Metanephros (tissue), 1 donor: Measurements from ENCODE around the gene KRTAP19-8. TPM values are rescaled to one million over a fixed set of nuclear protein-coding genes. Genes with fewer than 3 reads are reported as not detected.

Experiments used
- total RNA-seq: library from RNA; depleted of rRNA; stranded (reverse); fragments of >200 nt; gene quantifications from one replicate; pipeline ENCODE4 v1.2.3, GENCODE V29; 2014

The KRTAP19-8 gene
- not detected for total RNA-seq

DNA sequence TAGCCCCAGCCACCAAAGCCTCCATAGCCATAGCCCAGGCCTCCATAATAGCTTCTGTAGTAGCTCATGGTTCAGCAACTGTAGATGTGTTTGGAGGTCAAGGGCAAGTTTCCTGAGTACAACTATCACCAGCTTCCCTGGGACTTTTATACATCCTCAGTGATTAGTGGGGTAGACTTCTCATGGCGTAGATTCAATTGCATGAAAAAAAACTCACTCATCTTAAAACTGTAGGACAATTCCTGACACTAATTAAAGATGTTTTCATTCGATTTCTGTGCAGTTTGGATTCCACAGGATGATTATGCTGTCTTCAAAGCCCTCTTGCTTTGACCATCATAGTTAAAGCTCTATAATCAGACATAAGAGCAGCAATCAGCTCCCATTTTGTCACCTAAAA is at the start of gene KRTAP19-8:
TSS of gene KRTAP19-8 (minus strand) at position 101 of the 400 bp plus-strand sequence. CDS start at position 68, 33 bp downstream.

Other genes starting within 250 kb of the KRTAP19-8 start
- not detected for gene KRTAP8-1, start 225.2 kb downstream of the KRTAP19-8 start, total RNA-seq
- not detected for gene KRTAP7-1, start 208.7 kb downstream of the KRTAP19-8 start, total RNA-seq
- gene KRTAP11-1, start 156.9 kb downstream of the KRTAP19-8 start, total RNA-seq: 0.41 TPM